ENCODE measurements around the gene HEYL. TPM values are rescaled to one million over a fixed set of nuclear protein-coding genes. Genes with fewer than 3 reads are reported as not detected.

HEYL gene
- total RNA-seq, 1 experiment from 2014 or later = not detected

DNA sequence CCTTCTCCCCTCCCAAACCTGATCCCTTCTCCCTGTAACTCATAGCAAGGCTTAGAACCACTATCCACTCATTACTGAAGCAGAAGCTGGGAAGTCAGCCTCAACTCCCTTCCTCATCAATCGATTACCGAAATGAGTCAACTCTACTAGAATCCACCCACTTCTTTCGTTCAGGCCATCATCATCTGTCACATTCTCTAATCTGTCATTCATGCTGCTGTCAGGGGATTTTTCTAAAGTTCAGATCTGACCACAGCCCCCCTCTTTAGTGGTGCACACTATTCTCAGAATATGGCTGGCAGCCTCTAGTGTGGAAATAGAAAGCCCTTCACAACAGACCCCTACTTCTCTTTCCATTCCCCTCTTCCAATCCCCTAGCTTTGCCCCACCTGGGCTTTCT, 27.3 kb upstream of the HEYL start:
- no peak for DNase-seq (ENCODE audit: low read depth)

DNA sequence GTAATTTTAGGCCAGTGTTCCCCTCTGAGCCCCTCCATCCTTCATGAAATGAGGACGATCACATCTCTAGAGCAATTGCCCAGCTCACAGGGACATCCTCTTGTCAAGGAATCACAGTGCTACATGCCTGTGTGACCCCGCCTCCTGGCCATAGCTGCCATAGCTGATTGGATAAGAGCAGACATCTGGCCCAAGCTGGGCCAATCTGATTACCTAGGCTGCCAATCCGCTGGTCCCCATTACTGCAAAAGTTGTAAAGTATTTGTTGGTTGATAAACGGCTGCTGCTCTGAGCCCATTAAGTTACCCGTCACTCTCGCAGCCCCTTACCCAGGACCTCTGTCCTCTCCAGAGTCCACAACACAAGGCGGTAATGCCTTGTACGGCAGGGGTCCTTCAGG, 24.1 kb upstream of the HEYL start:
- DNase-seq (ENCODE audit: low read depth) = no peak

DNA sequence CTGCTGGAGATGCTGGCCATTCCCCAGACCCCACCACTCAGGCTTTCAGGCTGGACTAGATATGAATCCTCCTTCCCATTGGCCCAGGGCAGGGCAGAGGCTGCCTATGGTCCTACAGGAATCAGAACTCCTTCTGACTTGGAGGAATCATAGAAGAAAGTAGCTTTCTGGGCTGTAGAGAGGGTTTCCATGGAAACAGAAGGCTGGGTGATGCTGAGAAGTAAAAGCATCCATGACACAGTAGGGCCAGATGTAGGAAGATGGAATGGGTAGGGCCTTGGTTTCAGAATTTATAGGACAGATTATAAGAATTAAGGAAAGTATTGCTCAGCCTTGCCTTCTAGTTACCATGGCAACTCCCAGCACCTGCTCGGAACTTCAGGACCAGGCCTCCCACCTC, 23.4 kb upstream of the HEYL start:
- DNase-seq (ENCODE audit: low read depth) = no peak

DNA sequence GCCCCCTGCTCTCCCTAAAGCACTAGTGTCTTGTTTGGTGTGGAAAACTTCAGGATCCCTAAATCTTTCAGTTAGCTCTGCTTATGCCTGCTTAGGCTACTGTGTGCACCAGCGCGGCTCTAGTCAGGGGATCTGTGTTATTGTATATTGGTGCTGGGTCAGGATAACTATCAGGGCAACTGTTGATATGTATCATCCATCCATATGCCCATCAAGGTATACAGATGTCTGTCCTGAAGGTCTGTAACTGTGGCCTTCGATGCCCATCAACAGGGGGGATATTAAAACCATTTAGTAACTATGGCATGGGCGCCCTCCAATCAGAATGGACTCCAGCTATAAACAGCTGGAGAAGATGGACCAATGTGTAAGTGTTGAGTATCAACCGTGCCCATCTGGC, 20.1 kb upstream of the HEYL start:
- no peak for DNase-seq (ENCODE audit: low read depth)

DNA sequence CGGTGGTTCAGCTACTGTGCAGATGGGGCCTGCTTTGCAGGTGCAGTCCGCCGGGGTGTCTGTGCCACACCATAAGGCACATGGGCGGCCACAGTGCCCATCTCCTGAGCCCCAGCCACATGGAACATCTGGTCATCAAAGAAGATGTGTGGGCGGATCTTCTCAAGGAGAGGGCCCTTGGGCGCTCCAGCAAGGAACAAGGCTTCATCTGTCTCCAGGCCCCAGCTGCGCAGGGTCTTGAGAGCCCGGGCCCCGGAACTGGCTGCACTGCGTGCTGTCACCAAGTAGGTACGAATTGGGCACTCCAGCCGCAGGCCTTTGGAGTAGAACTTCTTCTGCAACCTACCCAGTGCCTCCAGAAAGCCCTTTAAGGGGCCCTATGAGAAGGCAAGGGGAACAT, 19.7 kb upstream of the HEYL start:
- no peak for DNase-seq (ENCODE audit: low read depth)

DNA sequence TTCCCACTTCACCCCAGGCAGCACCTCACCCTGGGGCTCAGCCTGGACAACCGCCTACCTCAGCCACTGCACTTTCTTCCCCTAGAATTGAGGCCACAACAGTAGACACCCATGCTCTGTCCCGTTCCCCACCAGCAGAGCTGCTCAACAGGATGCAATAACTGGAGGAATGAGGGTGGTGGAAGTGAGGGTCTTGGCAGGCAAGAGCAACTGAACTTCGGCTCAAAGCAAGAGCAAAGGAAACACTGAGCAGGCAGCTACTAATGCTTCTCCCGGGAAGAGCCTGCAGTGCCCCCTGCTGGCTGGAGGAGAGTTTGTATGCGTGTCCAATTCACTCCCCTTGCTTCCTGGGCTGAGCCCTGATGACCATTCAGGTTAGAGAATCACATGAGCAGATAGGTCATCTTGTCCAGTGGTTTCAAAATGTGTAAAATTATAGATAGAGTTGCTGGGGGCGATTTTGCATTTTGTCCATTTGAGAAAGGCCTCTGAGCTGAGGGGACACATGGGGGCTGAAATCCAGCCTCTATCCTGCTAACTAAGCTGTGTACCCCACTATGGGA, 18.6 kb upstream of the HEYL start:
- peak; percentile 73 for DNase-seq (ENCODE audit: low read depth)

DNA sequence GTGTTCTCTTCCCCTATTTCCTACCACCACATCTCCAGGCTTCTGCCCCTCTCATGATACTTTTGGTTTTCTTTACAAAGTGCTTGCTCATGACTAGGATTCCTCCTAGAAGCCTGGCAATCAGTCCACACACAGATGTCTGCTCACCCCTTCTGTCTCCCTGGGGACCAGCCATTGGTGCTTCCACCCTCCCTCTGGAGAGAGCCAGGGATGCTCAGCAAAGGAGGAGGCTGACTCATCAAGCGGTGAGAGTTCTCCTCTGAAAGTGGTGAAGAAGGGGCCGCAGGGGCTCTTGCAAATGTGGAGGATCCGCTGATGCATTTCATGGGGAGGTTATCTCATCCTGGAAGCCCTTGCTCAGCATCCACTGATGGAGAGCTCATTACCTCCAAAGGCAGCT, 18.0 kb upstream of the HEYL start:
- DNase-seq (ENCODE audit: low read depth) = peak; percentile 31

DNA sequence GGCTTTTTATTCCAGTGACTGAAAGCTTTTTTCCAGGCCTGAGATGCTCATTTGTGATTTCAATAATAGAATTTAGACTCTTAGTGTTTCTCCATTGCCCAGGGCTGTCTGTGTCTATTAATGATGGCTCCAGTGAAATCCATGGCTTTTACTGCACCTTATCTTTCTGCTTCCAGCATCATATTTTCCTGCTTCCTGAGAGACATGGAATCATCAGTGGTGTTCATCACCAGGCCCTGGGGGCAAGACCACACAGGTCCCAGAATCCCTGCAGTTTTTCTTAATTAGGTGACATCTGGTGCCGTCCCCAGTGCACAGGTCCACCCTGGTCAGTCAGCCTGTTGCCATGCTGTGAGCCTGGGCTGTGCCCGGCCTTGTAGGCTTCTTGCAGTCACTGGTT, 16.9 kb upstream of the HEYL start:
- no peak for DNase-seq (ENCODE audit: low read depth)

DNA sequence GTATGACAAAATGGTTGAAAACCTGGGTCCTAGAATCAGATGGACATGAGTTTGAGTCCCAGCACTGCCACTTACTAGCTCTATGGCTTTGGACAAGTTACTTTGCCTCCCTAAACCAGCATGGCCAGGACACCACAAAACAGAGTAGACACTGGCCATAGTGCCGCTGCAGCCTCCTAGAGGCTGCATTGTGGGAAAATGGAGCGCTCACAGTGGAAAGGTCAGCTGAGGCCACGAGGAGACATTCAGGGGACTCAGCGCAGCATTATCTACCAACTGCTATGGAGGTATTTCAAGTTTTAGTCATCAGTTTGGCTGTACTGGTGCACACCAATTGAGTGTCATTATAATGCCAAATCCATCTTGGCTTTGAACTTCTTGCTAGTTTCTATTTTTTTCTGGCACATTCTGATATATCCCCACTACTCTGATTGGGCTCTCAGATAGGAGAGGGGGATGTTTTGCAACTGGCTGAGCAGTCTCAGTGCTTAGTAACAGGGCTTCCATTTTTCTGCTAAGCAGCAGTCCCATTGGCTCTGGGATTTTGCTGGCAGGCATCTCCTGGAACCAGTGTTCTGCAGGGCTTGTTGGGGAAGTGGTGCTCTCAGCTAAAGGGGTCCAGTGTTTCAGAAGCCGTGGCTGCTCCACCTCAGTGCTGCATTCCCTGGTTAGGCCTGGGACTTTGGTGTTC, 16.3 kb upstream of the HEYL start:
- no peak for DNase-seq (ENCODE audit: low read depth)

DNA sequence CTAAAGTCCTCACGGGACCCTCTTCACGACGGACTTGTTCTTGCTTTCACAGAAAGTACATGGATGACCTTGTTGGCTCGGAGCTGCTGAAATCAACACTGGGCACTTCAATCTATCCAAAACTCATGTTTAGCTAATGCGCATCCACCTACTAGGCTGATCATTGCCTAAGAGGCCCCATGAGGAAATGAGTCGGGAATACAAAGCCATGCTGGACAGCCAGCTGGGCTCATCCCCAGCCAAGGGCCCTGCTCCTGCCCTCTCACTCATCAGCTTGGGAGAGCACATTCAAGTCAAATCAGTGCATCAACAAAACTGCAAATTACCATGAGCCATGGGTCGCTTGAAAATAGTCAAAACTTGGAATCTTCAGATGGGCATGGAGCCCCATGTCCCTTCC, 14.8 kb upstream of the HEYL start:
- no peak for DNase-seq (ENCODE audit: low read depth)

DNA sequence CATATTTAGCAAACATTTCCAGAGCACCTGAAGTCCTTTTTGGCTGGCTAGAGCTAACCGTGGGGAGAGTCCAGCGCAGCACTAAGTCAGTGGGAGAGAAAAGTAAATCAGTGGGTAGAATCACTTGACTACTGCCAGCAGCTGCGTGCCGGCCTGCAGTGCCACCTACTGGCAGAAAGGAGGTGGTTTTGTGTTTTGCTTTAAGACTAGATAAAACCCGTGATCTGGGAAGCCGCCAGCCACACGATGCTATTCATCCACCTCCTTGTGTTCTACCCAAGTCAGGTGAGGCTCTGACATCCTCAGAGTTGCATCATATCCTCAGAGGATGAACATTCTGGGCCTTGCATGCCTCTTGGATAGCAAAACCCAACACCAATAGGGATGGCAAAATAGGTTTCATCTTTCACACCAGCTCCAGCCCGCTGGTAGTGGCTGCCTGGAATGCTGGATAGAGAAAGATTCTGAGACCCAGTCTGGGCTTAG, 14.1 kb upstream of the HEYL start:
- peak; percentile 76 for DNase-seq (ENCODE audit: low read depth)

DNA sequence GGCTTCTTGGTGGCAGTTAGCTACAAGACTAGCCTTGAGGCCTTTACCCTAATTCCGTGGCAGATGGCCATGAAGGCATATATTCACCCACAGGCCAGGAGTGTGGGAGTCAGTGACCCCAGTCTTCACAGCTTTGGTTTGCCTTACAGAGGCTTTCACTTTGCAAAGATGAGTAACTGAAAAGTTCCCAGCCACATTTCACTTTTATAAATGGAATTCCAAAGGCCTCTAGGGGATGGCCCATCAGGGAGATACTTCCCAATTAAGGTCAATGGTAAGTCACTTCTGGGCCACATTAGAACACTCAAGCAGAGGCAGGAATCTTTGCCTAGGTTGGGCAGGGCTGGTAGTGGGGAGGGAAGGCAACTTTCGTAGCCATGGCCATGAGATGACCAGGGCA, 13.1 kb upstream of the HEYL start:
- DNase-seq (ENCODE audit: low read depth) = no peak

DNA sequence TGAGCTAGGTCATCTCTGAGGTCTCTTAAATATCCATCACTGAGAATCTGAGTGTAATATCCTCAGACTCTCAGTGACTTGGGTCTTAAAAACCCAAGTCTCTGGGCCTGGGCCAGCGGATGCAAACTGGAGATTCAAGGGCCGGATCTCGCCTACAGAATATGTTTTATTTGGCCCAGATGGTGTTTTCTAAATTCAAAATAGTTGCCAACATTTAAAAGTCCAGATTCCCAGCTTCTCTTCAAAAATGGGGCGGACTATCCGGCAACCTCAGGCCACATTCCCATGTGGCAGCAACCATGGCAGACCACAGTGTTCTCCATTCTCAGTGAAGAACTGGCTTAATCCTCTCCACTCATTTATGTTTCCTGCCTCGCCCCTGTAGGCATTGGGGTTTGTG, 12.7 kb upstream of the HEYL start:
- DNase-seq (ENCODE audit: low read depth) = no peak

DNA sequence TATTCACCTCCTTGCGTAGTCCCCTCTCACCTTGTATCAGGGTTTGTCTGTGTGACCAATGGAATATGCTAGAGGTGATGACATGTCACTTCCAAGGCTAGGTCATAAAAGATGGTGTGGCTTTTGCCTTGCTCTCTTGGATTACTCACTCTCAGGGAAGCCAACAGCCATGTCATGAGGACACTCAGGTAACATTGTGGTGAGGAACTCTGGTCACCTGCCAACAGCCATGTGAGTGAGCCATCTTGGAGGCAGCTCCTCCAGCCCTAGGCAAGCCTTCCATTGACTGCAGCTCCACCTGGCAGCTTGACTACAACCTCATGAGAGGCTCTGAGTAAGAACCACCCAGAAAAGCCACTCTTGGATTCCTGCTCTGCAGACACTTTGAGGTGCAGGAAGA, 11.0 kb upstream of the HEYL start:
- DNase-seq (ENCODE audit: low read depth) = no peak

DNA sequence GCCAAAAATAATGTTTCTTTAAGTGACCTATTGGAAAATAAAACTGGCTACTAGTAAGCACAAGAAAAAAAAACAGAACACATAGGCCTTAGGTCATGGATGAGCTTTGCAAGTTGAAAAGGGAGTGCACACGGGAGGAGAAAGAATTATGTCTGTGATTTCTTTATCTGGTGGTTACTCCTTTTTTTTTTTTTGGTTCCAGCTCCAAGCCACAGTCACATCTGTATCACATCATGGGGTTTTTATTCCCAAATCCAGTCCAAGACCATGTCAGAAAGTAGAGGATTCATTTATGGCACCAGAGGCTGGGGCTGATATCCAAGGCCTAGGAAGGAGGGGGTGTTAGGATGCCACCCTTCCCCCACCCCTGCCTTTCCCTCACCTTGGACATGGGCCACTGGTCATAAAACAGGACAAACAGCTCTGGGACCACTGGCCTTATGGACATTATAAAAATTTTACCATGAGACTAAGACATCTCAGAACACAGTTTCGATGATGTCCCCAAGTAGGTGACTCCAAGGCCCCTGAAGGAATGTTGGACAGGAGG, 10.3 kb upstream of the HEYL start:
- no peak for DNase-seq (ENCODE audit: low read depth)

DNA sequence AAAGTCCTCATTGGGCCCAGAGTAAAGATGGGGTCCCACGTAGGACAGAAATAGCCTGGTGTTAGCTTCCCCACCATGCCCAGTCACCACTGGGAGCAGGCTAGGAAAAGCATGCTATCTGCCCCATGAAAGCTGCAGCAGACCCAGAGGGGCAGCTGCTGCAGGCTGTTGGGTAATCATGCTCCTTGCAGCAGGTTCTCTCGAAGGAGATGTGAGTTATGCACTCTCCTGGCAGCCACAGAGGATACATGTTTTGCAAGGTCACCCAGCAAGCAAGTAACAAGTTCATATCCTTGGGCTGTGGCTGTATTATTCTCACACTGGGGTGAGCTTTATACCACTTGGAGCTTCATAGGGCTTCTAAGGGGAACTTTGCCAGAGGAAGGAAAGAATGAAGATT, 9.1 kb upstream of the HEYL start:
- no peak for DNase-seq (ENCODE audit: low read depth)

DNA sequence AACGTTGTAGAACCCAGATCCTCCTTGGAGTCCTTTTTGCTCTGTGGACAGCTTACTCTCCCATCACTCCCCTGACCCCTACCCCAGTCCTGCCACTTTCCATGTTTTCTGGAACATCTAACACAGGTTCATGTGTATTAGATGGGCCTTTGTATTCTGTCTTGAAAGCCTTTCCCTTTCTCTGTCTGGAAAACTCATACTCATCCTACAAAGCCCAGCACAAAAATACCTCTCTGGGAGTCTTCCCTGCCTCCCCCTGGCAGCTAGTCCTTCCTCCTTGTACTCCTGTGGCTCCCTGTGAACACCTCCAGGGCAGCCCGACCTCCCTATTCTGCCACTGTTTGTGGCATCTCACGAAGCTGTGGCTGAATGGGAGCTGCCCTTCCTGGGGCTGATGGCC, 7.8 kb upstream of the HEYL start:
- no peak for DNase-seq (ENCODE audit: low read depth)

DNA sequence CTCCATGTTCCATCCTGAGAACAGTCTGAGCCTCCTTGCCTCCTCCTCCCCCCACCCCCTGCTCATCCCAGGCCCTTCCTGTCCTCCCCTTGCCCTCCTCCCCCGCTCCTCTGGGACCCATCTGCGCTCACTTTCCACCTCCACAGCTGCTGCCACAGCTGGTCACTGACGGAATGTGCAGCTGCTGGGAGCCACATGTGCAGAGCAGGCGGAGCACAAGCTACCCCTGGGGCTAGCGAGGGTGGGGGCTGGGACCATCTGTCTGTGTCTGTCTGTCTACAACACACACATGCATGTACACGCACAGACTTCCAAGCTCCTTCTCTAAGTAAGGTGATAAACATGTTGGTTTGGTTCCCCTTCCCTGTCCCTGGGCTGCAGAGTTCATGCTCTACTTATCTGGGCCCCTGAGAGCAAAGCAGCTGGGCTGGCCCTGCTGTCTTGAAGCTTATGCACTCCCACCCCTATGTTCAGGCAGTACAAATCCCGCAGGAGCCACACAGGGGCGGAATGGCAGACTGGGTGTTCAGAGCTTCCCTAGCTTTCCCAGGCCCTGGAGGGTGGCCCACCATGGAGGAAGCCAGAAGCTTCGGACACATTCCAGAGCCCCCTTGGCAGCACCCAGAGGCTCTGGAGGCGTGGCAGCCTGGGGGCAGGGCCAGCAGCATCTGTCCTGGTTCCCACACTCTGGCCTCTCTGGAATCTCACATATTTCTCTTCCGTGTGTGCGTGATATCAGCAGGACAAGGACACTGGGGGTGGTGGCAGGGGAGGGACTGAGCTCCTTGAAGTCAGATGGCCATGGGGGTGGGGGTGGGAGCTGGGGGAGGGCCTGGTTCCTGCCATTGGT, 7.0 kb upstream of the HEYL start:
- DNase-seq (ENCODE audit: low read depth) = peak; percentile 54

DNA sequence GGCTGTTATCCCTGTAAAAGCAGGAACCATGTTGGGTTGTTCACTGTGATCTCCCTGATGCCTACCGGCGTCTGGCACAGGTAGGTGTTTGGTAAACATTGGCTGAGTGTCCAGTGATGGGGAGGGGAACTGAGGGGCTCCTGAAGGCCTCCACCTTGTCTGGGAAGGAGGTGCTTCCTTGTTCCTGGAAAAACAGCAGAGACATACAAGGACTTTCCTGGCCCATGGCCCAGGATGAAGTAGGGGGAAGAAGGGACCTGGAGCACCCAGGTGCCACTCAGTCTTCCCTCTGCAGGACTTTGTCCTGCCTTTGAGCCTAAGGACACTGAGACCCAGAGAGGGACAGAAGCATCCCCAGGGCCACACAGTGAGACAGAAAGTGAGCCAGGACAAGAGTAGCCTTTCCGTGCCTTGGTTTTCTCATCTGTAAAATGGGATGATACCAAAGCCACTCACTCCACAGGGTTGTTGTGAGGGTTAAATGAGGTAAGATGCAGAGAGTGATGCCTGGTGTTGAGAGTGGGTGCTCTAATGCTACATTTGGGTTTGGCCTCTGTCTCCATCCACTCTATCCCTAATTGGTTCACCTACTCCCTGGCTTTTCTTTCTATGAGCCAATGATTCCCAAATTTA, 6.1 kb upstream of the HEYL start:
- DNase-seq (ENCODE audit: low read depth) = no peak

DNA sequence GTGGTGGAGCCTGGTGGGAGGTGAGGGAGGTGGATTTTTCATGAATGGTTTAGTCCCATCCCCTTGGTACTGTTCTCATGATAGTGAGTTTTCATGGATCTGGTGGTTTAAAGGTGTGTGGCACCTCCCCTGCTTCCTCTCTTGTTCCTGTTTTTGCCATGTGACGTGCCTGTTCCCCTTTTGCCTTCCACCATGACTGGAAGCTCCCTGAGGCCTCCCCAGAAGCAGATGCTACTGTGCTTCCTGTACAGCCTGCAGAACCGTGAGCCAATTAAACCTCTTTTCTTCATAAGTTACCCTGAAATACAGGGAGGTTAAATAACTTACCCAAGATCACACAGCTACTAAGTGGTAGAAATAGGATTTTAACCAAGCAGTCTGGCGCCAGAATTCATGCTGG, 4.3 kb upstream of the HEYL start:
- DNase-seq (ENCODE audit: low read depth) = no peak

DNA sequence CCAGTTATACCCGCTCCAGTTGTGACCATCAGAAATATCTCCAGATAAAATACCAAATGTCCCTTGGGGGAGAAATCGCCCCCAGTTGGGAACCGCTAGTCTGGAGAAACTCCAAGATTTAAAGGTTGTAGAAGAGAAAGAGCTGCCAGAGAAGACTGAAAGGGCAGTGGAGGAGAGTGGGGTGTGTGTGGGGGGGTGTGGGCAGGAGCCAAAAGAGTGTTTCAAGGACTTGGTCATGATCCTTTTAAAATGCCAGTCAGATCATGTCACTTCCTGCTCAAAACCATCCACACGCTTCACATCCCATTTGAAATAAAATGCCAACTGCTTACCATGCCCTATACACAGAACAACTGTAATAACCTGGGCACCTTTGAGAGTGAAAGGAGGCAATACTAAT, 3.4 kb upstream of the HEYL start:
- peak; percentile 74 for DNase-seq (ENCODE audit: low read depth)

DNA sequence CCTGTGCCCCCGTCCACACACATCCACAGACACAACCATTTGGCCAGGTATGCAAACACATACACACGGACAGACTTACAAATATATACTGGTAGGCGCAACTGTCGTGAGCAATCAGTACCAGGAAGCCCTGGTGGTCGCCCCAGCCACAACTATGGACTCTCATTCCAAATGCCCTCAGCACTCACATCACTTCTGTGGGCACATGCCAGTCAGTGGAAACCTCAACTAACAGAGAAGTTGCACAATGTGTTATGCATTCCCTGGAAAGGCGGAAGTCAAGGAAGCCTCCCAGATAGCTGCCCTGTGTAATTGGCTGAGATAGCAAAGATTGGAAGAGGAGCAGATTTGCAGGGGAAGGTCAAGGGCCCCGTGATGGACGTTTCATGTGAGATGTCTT, 1.4 kb upstream of the HEYL start:
- no peak for DNase-seq (ENCODE audit: low read depth)
